GM13977 (cell line): ENCODE data around the gene GATAD2B.

Source experiments
- DNase-seq: peaks from one replicate; pipeline ENCODE4 v3.0.0; 2012; ENCODE audit warnings: low spot score
- in situ Hi-C: fragments of 300-500 bp; cut with MboI; formaldehyde crosslinking; loops from one replicate; pipeline ENCODE4 v1.12.0; 2022; ENCODE audit warnings: low sequenced_read_pairs, low pct_unique_long_range_greater_than_20kb, mixed read lengths, inconsistent platforms; ENCODE audit not compliant: unreplicated experiment
- TF ChIP-seq, protein P1 (sequence below): IDR thresholded peaks from 2 replicates; pipeline ENCODE4 v1.5.1; 2012; ENCODE audit warnings: mild to moderate bottlenecking, control low read depth; ENCODE audit not compliant: insufficient read depth; ENCODE audit errors: extremely low read depth, missing control alignments

The GATAD2B gene

DNA sequence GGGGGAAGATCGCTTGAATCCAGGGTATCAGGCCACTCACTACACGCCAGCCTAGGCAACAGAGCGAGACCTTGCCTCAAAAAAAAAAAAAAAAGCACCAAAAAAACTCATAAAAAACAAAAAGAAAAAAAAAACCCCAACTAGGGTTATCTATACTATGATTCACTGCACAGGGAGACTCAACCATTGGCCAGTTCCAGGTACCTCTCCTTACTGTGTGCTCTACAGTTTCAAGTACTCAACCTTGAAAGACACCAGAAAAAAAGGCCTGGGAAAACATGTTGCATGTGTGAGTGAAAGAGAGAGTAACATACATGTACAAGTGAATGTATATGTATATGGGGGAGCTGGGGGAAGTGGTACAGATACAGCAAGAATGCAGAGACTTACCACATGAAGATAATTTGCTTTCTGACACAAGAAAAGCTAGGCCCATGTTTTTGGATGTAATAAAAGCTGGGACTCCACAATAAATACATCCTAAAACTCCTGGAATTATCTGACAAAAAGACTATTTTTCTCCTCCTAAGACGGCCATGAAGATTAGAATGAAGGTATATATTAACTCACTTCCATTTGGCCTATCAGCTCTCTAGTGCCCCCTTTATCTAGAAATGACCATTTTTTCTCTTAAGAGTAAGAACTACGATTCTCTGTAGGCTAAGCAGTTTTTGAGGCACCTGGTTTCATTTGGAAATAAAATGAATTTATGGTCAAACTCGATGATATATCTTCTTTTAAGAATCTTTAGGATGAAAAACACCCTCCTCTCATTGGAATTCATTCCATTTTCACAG is 95.4 kb downstream of the GATAD2B start:
- in situ Hi-C loops, result no loop called here
- TF ChIP-seq, protein P1, sequence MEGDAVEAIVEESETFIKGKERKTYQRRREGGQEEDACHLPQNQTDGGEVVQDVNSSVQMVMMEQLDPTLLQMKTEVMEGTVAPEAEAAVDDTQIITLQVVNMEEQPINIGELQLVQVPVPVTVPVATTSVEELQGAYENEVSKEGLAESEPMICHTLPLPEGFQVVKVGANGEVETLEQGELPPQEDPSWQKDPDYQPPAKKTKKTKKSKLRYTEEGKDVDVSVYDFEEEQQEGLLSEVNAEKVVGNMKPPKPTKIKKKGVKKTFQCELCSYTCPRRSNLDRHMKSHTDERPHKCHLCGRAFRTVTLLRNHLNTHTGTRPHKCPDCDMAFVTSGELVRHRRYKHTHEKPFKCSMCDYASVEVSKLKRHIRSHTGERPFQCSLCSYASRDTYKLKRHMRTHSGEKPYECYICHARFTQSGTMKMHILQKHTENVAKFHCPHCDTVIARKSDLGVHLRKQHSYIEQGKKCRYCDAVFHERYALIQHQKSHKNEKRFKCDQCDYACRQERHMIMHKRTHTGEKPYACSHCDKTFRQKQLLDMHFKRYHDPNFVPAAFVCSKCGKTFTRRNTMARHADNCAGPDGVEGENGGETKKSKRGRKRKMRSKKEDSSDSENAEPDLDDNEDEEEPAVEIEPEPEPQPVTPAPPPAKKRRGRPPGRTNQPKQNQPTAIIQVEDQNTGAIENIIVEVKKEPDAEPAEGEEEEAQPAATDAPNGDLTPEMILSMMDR, result no peak
- peak; percentile 27 for DNase-seq

DNA sequence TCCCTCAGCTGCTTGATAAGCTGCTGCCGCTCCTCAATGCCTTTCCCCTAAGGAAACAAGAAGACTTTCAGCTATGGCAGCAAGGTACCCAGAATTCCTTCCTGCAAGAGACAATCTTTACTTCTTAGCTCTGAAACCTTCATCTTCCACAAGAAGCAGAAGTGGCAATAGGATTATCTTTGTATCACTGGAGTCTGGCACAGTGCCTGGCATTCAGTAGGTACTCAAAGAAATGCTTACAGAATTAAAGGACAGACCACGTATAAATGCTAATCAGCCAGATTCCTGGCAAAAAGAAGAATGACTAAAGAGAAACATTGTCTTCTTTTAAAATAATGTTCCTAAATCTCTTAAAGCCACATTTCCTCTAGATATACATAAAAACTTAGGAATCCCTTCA is 103.9 kb downstream of the GATAD2B start:
- TF ChIP-seq, protein P1, result no peak
- in situ Hi-C loops, result loop anchor here (10.0 kb wide), 1 partner anchor 96 kb away; no protein-coding TSS in a partner anchor
- no peak for DNase-seq

DNA sequence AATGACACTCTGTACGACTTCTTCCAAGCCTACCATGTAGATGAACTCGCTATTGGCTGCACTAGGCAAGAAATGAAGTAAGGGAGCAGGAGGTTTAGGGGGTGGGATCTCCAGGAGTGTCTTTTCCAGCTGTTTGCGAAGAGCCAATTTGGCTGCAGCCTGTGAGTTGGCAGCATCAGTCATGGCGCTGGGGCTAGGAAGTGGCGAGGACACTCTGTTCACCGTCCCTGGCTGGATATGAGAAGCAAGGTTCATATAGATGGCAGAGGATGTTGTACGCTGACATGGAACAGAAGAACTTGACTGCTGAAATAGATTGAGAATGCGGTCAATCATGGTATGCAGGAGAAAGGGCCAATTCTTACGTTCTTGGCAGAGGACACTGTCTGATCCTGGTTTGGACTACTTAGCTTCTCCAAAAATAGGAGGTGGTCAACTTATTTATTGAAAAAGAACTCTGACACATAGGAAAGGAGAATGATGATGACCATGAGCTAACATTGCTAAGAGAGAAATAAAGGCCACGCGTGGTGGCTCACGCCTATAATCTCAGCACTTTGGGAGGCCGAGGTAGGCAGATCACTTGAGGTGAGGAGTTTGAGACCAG is 106.4 kb downstream of the GATAD2B start:
- in situ Hi-C loops, result loop anchor here (10.0 kb wide), 1 partner anchor 98 kb away; no protein-coding TSS in a partner anchor
- TF ChIP-seq, protein P1, result no peak
- DNase-seq, result no peak

DNA sequence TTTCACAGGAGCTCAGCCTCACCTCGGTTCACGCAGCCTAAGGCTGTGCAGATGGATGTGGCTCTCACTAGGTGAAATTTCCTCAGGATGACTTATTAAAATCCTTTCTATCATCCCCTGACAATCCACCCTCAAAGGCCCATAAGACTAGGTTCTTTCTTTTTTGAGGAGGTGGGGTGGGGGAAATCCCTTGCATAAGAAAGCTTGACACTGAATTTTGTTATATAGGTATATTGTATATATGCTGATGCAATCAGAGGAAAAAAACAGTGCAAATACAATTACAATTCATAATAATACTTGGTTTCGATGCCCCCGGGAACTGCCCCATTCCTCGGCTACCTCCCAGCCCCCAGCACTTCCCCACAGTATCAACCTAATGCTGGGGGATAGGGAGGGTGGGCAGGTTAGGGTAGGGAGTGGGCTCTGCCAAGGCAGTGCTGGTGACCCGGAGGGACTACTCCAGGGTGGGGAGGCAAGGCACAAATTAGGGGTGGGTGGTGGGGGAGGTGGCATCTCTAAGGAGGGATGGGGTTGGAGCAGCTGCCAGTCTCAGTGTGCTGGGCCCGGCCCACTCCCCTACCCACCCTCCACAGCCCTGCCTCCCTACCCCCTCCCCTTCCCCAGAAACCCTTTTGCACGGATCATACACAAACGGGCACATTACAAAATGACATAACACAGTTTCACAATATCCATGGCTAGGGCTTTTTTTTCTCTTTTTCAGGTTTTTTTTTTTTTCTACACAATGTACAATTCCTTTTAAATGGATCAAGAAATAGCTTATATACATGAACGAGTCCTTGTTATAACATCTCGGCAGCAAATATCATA is 116.7 kb downstream of the GATAD2B start:
- TF ChIP-seq, protein P1, result no peak
- DNase-seq, result no peak
- in situ Hi-C loops, result no loop called here

DNA sequence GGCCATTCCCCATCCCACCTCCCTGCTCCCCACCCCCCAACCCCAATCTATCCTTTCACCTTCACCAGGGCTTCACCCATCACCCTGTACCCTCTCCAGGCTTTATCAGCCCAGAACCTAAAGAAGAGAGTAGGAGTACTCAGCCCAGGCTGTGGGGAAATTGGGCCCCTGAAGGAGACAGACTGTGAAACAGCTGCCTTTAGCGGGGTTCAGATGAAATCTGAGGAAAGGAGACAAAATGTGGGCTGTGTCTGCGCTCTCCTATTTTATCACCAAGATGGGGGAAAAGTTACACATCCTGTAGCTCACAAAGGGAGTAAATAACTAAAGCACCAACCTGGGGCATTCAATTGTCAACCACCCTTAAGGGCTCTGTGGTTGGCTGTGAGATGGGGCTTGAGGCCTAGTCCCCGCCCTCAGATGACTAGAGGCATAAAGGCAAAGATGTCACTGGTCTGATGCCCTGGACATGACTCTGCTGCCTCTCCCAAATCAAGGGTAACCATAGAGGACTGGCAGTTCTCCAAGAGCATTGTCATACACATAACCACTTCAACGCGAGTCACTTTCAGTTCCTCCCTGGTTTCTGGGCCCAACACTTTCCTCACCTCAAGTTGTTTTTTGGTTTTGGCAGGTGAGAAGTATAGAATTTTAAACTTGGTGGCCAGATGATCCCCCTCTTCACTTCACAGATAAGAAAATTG is 117.6 kb downstream of the GATAD2B start:
- peak; percentile 92 for DNase-seq

More for the DNA sequence above, 117.6 kb downstream of the GATAD2B start:
- in situ Hi-C loops, result no loop called here
- TF ChIP-seq, protein P1, result no peak
